ENCODE data around the gene COX7A1.
"Not testable (repeated sequence)": the region's sequence is repeated elsewhere in the genome, so short reads cannot be mapped to it uniquely, and the experiment has no call there.

DNA sequence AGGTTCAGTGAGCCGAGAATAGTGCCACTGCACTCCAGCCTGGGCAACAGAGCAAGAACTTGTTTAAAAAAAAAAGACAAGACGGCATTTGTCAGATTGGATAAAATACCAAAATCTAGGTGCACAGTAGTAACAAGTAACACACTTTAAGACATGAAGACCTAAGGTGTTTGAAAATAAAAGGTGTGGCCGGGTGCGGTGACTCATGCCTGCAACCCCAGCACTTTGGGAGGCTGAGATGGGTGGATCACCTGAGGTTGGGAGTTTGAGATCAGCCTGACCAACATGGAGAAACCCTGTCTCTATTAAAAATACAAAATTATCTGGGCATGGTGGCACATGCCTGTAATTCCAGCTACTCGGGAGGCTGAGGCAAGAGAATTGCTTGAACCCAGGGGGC, 34.5 kb upstream of the COX7A1 start:
- TF ChIP-seq, protein P1, sequence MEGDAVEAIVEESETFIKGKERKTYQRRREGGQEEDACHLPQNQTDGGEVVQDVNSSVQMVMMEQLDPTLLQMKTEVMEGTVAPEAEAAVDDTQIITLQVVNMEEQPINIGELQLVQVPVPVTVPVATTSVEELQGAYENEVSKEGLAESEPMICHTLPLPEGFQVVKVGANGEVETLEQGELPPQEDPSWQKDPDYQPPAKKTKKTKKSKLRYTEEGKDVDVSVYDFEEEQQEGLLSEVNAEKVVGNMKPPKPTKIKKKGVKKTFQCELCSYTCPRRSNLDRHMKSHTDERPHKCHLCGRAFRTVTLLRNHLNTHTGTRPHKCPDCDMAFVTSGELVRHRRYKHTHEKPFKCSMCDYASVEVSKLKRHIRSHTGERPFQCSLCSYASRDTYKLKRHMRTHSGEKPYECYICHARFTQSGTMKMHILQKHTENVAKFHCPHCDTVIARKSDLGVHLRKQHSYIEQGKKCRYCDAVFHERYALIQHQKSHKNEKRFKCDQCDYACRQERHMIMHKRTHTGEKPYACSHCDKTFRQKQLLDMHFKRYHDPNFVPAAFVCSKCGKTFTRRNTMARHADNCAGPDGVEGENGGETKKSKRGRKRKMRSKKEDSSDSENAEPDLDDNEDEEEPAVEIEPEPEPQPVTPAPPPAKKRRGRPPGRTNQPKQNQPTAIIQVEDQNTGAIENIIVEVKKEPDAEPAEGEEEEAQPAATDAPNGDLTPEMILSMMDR (conservative IDR thresholded peaks at IDR 0.05; ENCODE audit: low read length): not testable (repeated sequence)
- TF ChIP-seq EZH2phosphoT487 (IDR thresholded peaks at IDR 0.05; ENCODE audit: borderline replicate concordance, low read depth, low read length): not testable (repeated sequence)

Data from OCI-LY7 (cell line).